ENCODE data around the gene ZC3H15.

- TF ChIP-seq TAF1 (IDR thresholded peaks at IDR 0.05; ENCODE audit: borderline replicate concordance, insufficient read depth, low read length) (no peak), POLR2AphosphoS5 (IDR thresholded peaks at IDR 0.05; ENCODE audit: low read depth, low read length) (no peak), REST (IDR thresholded peaks at IDR 0.05; ENCODE audit: insufficient read depth in 1 of 2, low read depth in 2 of 2, low read length in 2 of 2) (no peak)
These were observed 42.2 kb upstream of the ZC3H15 start for GRCh38 chr2:186443851-186444250.

Data from PFSK-1 (cell line).